Loucy (cell line): ENCODE measurements around the gene KIRREL3.

Experiments
- CTCF ChIP-seq: fragments of 200-600 bp; sonication (generic); conservative IDR thresholded peaks from 2 replicates; pipeline ENCODE4 v1.5.1; 2014; ENCODE audit warnings: mild to moderate bottlenecking, antibody characterized with exemption, low read length
- EZH2phosphoT487 ChIP-seq: fragments of 200-600 bp; IDR thresholded peaks from 2 replicates; pipeline ENCODE4 v1.6.1; 2018; ENCODE audit warnings: antibody characterized with exemption, mild to moderate bottlenecking, moderate library complexity, borderline replicate concordance

GRCh38 chr11:126438691-126439090, 561.9 kb downstream of the KIRREL3 start:
- TF ChIP-seq CTCF (no peak), EZH2phosphoT487 (no peak)
